ENCODE results near the gene ITGA4.

- TF ChIP-seq POLR2AphosphoS5 (IDR thresholded peaks at IDR 0.05; ENCODE audit: low read depth, low read length) (no peak), REST (IDR thresholded peaks at IDR 0.05; ENCODE audit: insufficient read depth in 1 of 2, low read depth in 2 of 2, low read length in 2 of 2) (no peak), TAF1 (IDR thresholded peaks at IDR 0.05; ENCODE audit: borderline replicate concordance, insufficient read depth, low read length) (no peak), FOXP2 (optimal IDR thresholded peaks at IDR 0.05; ENCODE audit: borderline replicate concordance, extremely low read depth, extremely low read length, insufficient read depth) (no peak), SIN3A (IDR thresholded peaks at IDR 0.05; ENCODE audit: borderline replicate concordance, insufficient read depth, low read length) (no peak)
These were observed 6.4 kb downstream of the ITGA4 start for GRCh38 chr2:181463588-181463987.
